ENCODE data around the gene EHMT1.

EHMT1 gene

DNA sequence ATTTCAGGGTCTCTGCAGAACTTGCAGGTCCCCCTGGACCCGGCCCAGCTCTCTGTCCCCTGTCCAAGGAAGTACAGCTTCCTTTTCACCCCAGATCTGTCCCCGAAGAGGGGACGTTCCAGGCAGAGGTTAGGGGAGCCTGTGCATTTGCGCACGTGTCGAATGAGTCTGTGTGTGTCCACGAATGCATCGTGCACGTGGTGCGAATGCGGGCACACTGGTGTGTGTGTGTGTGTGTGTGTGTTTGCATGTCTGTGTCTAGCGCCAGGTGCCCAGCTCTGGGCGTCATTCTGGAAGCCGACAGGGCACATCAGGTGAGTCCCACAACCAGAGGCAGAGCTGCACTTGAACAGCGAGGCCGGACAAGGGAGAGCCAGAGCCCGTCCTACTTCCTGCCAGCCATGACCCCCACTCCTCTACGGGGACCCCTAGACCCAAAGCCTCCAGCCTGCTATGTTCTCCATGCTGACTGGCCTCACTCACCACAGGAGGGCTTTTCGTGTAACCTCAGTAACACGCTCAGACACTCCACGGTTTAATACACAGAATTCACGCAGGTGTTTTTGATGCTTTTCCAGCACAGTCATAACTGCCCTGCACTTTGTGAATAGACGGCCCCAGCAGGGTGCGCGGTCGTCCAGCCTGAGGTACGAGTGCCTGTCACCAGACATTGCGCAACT, 217.5 kb downstream of the EHMT1 start:
- Histone ChIP-seq H3K4me3 (replicated peaks; ENCODE audit: insufficient read depth, low read length) (no peak overlapping the region), H3K27me3 (ENCODE audit: insufficient read depth, poor library complexity, severe bottlenecking) (no peaks in the 10 kb centered on the region), H3K27ac (replicated peaks) (no peak overlapping the region)
- DNase-seq (ENCODE audit: low read depth in 1 of 2, low spot score in 1 of 2) = no peak
- TF ChIP-seq GABPA (IDR thresholded peaks at IDR 0.05; ENCODE audit: low read depth) (no peak), POLR2AphosphoS5 (IDR thresholded peaks at IDR 0.05; ENCODE audit: low read depth) (no peak), SPI1 (IDR thresholded peaks at IDR 0.05; ENCODE audit: borderline replicate concordance, low read depth) (no peak)
- TF ChIP-seq, protein P1, sequence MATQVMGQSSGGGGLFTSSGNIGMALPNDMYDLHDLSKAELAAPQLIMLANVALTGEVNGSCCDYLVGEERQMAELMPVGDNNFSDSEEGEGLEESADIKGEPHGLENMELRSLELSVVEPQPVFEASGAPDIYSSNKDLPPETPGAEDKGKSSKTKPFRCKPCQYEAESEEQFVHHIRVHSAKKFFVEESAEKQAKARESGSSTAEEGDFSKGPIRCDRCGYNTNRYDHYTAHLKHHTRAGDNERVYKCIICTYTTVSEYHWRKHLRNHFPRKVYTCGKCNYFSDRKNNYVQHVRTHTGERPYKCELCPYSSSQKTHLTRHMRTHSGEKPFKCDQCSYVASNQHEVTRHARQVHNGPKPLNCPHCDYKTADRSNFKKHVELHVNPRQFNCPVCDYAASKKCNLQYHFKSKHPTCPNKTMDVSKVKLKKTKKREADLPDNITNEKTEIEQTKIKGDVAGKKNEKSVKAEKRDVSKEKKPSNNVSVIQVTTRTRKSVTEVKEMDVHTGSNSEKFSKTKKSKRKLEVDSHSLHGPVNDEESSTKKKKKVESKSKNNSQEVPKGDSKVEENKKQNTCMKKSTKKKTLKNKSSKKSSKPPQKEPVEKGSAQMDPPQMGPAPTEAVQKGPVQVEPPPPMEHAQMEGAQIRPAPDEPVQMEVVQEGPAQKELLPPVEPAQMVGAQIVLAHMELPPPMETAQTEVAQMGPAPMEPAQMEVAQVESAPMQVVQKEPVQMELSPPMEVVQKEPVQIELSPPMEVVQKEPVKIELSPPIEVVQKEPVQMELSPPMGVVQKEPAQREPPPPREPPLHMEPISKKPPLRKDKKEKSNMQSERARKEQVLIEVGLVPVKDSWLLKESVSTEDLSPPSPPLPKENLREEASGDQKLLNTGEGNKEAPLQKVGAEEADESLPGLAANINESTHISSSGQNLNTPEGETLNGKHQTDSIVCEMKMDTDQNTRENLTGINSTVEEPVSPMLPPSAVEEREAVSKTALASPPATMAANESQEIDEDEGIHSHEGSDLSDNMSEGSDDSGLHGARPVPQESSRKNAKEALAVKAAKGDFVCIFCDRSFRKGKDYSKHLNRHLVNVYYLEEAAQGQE (IDR thresholded peaks at IDR 0.05; ENCODE audit: insufficient replicate concordance, low read depth) = no peak
- TF ChIP-seq, protein P2, sequence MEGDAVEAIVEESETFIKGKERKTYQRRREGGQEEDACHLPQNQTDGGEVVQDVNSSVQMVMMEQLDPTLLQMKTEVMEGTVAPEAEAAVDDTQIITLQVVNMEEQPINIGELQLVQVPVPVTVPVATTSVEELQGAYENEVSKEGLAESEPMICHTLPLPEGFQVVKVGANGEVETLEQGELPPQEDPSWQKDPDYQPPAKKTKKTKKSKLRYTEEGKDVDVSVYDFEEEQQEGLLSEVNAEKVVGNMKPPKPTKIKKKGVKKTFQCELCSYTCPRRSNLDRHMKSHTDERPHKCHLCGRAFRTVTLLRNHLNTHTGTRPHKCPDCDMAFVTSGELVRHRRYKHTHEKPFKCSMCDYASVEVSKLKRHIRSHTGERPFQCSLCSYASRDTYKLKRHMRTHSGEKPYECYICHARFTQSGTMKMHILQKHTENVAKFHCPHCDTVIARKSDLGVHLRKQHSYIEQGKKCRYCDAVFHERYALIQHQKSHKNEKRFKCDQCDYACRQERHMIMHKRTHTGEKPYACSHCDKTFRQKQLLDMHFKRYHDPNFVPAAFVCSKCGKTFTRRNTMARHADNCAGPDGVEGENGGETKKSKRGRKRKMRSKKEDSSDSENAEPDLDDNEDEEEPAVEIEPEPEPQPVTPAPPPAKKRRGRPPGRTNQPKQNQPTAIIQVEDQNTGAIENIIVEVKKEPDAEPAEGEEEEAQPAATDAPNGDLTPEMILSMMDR (IDR thresholded peaks at IDR 0.05; ENCODE audit: insufficient read depth, low read length) = no peak

DNA sequence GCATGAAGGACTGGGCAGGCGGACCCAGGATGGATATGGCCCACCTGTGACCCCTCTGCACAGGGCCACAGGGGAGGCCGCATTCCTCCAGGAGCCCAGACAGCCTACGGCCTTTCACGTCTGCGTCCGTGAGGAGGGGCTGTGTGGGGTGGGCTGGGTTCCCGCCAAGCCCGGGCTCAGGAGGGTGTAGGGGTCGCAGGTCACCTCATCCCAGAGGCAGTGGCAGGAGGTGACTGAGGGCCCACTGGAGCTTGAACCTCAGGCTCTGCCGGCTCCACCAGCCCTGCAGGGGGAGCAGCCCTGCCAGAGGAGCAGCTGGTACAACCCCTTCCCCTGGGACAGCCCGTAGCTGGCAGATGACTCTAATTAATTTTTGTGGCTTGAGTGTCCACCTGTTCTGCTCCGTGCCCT, 218.0 kb downstream of the EHMT1 start:
- no peak overlapping the region for H3K27ac ChIP-seq (replicated peaks)
- no peaks in the 10 kb centered on the region for H3K27me3 ChIP-seq (ENCODE audit: insufficient read depth, poor library complexity, severe bottlenecking)
- TF ChIP-seq, protein P2 (IDR thresholded peaks at IDR 0.05; ENCODE audit: insufficient read depth, low read length) = no peak
- TF ChIP-seq SPI1 (IDR thresholded peaks at IDR 0.05; ENCODE audit: borderline replicate concordance, low read depth) (no peak), GABPA (IDR thresholded peaks at IDR 0.05; ENCODE audit: low read depth) (no peak), POLR2AphosphoS5 (IDR thresholded peaks at IDR 0.05; ENCODE audit: low read depth) (no peak)
- TF ChIP-seq, protein P1 (IDR thresholded peaks at IDR 0.05; ENCODE audit: insufficient replicate concordance, low read depth) = no peak
- DNase-seq (ENCODE audit: low read depth in 1 of 2, low spot score in 1 of 2) = no peak
- no peak overlapping the region for H3K4me3 ChIP-seq (replicated peaks; ENCODE audit: insufficient read depth, low read length)

DNA sequence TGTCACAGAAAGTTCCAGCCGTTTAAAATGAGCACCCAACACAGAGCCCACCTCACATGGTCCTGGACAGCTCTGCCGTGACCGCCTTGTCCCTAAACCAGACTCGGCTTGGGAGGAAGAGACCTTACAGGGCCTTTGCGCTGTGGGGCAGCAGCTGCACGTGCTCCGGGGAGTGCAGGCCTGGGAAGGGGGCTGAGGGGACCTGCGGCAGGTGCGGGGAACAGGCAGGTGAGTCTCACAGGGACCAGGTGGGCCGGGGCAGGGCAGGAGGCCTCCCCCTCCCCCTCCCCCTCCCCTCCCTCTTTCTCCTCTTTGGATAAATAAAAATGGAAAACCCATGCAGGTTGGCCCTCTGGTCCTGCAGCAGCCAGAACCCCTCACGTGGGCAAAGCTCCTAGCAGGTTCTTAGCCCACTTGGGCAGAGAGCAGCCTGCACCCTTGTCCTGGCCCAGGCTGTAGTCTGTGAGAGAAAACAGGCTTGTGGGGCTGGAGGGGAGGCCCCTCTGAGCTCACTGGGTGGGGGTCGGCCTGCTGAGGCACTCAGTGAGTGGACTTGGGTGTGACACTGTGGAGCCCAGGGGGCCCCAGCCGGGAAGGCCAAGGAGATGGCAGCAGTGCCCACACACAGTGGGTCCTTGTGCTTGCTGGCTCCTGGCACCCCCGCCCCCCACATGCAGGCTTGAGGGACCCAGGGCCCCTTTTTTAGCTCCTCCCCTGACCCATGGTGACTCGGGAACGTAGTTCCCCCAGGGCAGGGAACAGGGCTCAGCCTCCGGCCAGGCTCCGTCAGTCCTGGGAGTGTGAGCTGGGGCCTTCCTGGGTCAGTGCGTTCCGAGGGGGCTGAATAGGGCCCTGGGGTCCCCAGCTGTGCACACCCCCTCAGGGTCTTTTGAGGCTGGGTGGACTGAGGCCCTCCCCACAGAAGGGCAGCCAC, 218.8 kb downstream of the EHMT1 start:
- Histone ChIP-seq H3K27me3 (ENCODE audit: insufficient read depth, poor library complexity, severe bottlenecking) (no peaks in the 10 kb centered on the region), H3K4me3 (replicated peaks; ENCODE audit: insufficient read depth, low read length) (no peak overlapping the region), H3K27ac (replicated peaks) (no peak overlapping the region)
- TF ChIP-seq GABPA (IDR thresholded peaks at IDR 0.05; ENCODE audit: low read depth) (no peak), SPI1 (IDR thresholded peaks at IDR 0.05; ENCODE audit: borderline replicate concordance, low read depth) (no peak), POLR2AphosphoS5 (IDR thresholded peaks at IDR 0.05; ENCODE audit: low read depth) (no peak)
- TF ChIP-seq, protein P2 (IDR thresholded peaks at IDR 0.05; ENCODE audit: insufficient read depth, low read length) = no peak
- TF ChIP-seq, protein P1 (IDR thresholded peaks at IDR 0.05; ENCODE audit: insufficient replicate concordance, low read depth) = no peak
- DNase-seq (ENCODE audit: low read depth in 1 of 2, low spot score in 1 of 2) = no peak
